Testis (tissue), 3 donors: ENCODE measurements around the gene SCO1. TPM values are rescaled to one million over a fixed set of nuclear protein-coding genes. Genes with fewer than 3 reads are reported as not detected.

Experiments
- DNase-seq: peaks from one replicate; pipeline ENCODE4 v3.0.0-alpha.2; 2019
- H3K27ac ChIP-seq, 2 donors: fragments of 200-600 bp; sonication (generic); one replicate each; pipeline ENCODE4 v1.5.1; 2019
- H3K27me3 ChIP-seq: fragments of 200-600 bp; sonication (generic); one replicate; pipeline ENCODE4 v1.5.1; 2019
- H3K36me3 ChIP-seq: fragments of 200-600 bp; sonication (generic); one replicate; pipeline ENCODE4 v1.5.1; 2017; ENCODE audit warnings: low read depth; ENCODE audit errors: missing control alignments
- H3K4me1 ChIP-seq: fragments of 200-600 bp; sonication (generic); one replicate; pipeline ENCODE4 v1.5.1; 2019
- H3K4me3 ChIP-seq, 2 donors: fragments of 200-600 bp; sonication (generic); one replicate each; pipeline ENCODE4 v1.5.1; 2017 to 2019
- H3K9me3 ChIP-seq: fragments of 200-600 bp; sonication (generic); one replicate; pipeline ENCODE4 v1.5.1; 2017
- POLR2A ChIP-seq: fragments of 450-650 bp; IDR thresholded peaks from one replicate; pipeline ENCODE4 v1.6.1; 2017; ENCODE audit warnings: antibody characterized with exemption, mild to moderate bottlenecking, moderate library complexity
- WGBS, 2 donors: methylation state at CpG; one replicate each; pipeline ENCODE4 v1.1.5; 2018; 5-methylcytosine and 5-hydroxymethylcytosine counted together
- intact Hi-C: fragments of 100-400 bp; cut with DNase I; formaldehyde crosslinking; loops from one replicate; pipeline ENCODE4 v1.15.1; 2023; ENCODE audit warnings: low total_unique reads
- polyA plus RNA-seq: library from polyadenylated mRNA; stranded (reverse); fragments of 350-450 nt; fragmentation: Illumina TruSeq; extraction: RNeasy Lipid Tissue Mini Kit (QIAGEN cat#74804); gene quantifications from one replicate; pipeline ENCODE4 v1.2.3, GENCODE V29; 2014; ENCODE audit warnings: low read depth, low replicate concordance; ENCODE audit not compliant: insufficient read depth
- total RNA-seq, 2 donors: library from RNA; depleted of rRNA; stranded (reverse); fragments of >200 nt; gene quantifications; one replicate each; pipeline ENCODE4 v1.2.3, GENCODE V29; 2016
- TF ChIP-seq, protein P1 (sequence below), 3 experiments: fragments of 450-650 bp in 2 of 3; fragments of 200-600 bp in 1 of 3; sonication (generic) in 1 of 3; IDR thresholded peaks; one replicate each; pipeline ENCODE4 v1.5.1; 2016 to 2019; ENCODE audit warnings: antibody characterized with exemption in 3 of 3, mild to moderate bottlenecking in 2 of 3, moderate library complexity in 1 of 3

SCO1 gene
- total and polyA plus RNA-seq, 3 donors from 2014 or later: 23.9 to 31.9 (median 25.7) TPM

DNA sequence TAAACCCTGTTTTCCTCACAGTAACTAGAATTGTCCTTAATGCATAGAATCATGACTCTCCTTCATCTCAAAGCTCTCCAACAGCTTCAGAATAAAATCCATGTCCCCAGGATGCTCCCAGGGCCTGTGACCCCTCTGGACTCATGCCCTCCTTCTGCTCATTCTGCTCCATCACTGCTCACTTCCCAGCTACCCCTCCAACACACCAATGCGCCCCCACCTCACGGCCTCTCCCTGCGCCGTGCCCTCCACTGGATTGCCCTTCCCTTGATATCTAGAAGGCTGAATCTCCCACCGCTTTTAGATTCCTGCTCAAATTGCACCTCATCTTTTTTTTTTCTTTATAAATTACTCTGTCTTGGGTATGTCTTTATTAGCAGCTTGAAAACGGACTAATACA, 45.1 kb upstream of the SCO1 start:
- intact Hi-C loops: no loop called here
- H3K9me3 ChIP-seq: no peaks in the 10 kb centered on the region
- no peak for DNase-seq
- H3K36me3 ChIP-seq: no peaks in the 10 kb centered on the region
- peaks cover 5% of the 10 kb centered on the region for H3K4me1 ChIP-seq
- no peaks in the 10 kb centered on the region for H3K27me3 ChIP-seq
- WGBS, 2 donors: 94 to 99% methylated on average over 6 of the region's 6 CpGs
- no peak overlapping the region for H3K4me3 ChIP-seq
- H3K27ac ChIP-seq: no peak overlapping the region
- TF ChIP-seq, protein P1, sequence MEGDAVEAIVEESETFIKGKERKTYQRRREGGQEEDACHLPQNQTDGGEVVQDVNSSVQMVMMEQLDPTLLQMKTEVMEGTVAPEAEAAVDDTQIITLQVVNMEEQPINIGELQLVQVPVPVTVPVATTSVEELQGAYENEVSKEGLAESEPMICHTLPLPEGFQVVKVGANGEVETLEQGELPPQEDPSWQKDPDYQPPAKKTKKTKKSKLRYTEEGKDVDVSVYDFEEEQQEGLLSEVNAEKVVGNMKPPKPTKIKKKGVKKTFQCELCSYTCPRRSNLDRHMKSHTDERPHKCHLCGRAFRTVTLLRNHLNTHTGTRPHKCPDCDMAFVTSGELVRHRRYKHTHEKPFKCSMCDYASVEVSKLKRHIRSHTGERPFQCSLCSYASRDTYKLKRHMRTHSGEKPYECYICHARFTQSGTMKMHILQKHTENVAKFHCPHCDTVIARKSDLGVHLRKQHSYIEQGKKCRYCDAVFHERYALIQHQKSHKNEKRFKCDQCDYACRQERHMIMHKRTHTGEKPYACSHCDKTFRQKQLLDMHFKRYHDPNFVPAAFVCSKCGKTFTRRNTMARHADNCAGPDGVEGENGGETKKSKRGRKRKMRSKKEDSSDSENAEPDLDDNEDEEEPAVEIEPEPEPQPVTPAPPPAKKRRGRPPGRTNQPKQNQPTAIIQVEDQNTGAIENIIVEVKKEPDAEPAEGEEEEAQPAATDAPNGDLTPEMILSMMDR (IDR thresholded peaks at IDR 0.05): no peak
- no peak for TF ChIP-seq POLR2A

DNA sequence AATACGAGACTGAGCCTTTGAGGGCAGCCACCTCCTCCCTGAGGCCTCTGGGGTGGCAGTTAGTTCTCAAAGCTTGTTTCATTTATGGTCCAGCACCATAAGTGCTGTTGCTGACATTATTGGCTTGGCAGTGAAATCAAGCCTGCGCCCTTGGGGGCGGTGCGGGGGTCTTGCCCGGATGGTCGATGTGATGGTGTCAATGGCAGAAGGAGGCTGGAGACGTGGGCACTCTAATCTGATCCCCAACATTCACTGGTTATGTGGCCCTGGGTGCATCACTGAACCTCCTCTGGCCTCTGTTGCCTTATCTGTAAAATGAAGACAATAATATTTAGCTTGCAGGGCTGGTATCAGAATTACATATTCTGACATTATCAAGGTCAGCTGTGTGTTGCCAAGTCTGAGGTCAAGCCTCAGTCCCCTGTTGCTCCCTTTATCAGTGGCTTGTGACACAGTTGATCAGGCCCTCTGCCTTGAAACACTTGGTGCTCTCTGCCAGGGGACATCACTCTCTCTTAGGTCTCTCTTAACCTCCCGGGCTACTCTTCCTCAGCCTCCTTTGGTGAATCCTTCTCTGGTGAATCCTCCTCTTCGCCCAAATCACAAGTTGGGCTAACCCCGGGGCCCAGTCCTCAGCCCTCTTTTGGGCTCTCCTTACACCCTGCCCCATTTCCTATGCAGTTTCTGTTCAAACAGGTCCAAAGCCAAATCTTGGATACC, 44.2 kb upstream of the SCO1 start:
- TF ChIP-seq, protein P1 (IDR thresholded peaks at IDR 0.05): no peak
- TF ChIP-seq POLR2A: no peak
- Histone ChIP-seq H3K27me3 (no peaks in the 10 kb centered on the region), H3K9me3 (no peaks in the 10 kb centered on the region), H3K36me3 (no peaks in the 10 kb centered on the region), H3K27ac (no peak overlapping the region), H3K4me1 (peaks cover 5% of the 10 kb centered on the region), H3K4me3 (no peak overlapping the region)
- DNase-seq: peak; percentile 79
- 70 to 89% methylated on average over 10 of the region's 10 CpGs for WGBS, 2 donors
- intact Hi-C loops: no loop called here

DNA sequence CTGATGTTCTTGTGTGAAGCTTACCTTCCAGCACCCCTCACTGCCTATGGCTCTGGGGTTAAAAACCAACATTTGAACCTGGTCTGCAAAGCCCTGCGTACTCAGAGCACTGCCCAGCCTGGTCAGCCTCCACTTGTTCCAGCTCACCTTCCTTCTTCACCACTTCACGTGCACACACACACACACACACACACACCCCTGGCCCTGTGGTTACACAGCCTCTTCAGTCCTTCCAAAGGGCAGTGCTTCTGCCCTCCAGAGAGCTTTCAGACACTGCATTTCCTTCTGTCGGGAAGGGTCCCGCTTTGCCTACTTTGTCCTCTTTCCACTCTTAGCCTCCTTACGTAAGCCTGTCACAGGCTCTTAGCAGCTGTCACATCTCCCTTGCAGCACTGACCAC, 42.1 kb upstream of the SCO1 start:
- intact Hi-C loops: loop anchor here (5.0 kb wide), 1 partner anchor 108 kb away; no protein-coding TSS in a partner anchor

DNA sequence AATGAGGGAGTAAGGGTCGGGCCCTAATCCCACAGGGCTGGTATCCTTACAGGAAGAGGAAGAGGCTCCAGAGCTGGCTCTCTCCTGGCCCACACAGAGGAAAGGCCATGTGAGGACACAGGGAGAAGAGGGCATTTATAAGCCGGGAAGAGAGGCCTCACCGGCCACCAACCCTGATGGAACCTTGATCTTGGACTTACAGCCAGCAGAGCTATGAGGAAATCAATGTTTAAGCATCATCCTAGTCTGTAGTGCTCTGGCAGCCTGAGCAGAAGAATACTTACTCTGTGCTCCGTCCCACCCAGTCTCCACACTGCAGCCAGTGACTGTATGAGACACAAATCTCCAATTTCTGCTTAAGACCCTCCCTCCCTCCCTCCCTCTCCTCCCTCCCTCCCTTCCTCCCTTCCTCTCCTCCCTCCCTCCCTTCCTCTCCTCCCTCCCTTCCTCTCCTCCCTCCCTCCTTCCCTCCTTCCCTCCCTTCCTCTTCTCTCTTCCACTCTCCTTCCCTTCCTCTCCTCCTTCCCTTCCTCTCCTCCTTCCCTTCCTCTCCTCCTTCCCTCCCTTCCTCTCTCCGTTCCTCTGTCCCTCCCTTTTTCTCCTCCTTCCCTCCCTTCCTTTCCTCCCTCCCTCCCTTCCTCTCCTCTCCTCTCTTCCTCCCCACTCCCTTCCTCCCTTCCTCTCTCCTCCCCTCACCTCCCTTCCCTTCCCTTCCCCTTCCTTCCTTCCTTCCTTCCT, 41.4 kb upstream of the SCO1 start:
- TF ChIP-seq, protein P1 (IDR thresholded peaks at IDR 0.05): no peak
- no peak for TF ChIP-seq POLR2A
- WGBS, 2 donors: 55 to 61% methylated on average over 5 of the region's 5 CpGs
- intact Hi-C loops: loop anchor here (5.0 kb wide), 1 partner anchor 109 kb away; no protein-coding TSS in a partner anchor
- Histone ChIP-seq H3K9me3 (no peaks in the 10 kb centered on the region), H3K4me3 (no peak overlapping the region), H3K36me3 (no peaks in the 10 kb centered on the region), H3K27ac (no peak overlapping the region), H3K27me3 (no peaks in the 10 kb centered on the region), H3K4me1 (peaks cover 5% of the 10 kb centered on the region)
- DNase-seq: peak; percentile 12

More for the DNA sequence above, 42.1 kb upstream of the SCO1 start:
- no peaks in the 10 kb centered on the region for H3K36me3 ChIP-seq
- no peak for DNase-seq
- H3K27me3 ChIP-seq: no peaks in the 10 kb centered on the region
- no peak overlapping the region for H3K4me3 ChIP-seq
- H3K27ac ChIP-seq: no peak overlapping the region
- H3K9me3 ChIP-seq: no peaks in the 10 kb centered on the region
- H3K4me1 ChIP-seq: peaks cover 5% of the 10 kb centered on the region
- WGBS, 2 donors: 92 to 93% methylated on average over 5 of the region's 5 CpGs
- TF ChIP-seq POLR2A: no peak
- TF ChIP-seq, protein P1 (IDR thresholded peaks at IDR 0.05): no peak
